ENCODE results near the gene ZFYVE9.
"Not testable (repeated sequence)": the region's sequence is repeated elsewhere in the genome, so short reads cannot be mapped to it uniquely, and the experiment has no call there.

Gene ZFYVE9

GRCh38 chr1:52192436-52192835 is 50.5 kb downstream of the ZFYVE9 start:
- DNase-seq: no peak

- no peak for DNase-seq
Measured at GRCh38 chr1:52193985-52194384, 52.1 kb downstream of the ZFYVE9 start.

DNA sequence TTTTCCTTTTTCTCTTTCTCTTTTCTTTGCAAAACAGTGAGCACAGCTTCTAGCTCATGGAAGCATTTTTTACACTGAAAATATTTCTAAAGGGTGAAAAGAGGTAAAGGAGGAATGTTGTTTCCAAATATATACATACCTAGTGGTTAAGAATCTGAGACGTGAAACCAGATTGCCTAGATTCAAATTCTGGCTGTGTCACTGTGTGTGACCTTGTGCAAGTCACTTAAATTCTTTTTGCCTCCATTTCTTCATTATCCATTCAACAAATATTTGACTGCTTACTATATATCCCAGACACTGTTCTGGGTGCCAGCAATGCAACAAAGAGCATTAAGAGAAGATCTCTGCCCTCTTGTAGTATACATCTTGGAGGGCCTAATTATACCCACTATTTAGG is 53.3 kb downstream of the ZFYVE9 start:
- DNase-seq: no peak

- DNase-seq: no peak
Measured at GRCh38 chr1:52203935-52204625, 62.2 kb downstream of the ZFYVE9 start.

DNA sequence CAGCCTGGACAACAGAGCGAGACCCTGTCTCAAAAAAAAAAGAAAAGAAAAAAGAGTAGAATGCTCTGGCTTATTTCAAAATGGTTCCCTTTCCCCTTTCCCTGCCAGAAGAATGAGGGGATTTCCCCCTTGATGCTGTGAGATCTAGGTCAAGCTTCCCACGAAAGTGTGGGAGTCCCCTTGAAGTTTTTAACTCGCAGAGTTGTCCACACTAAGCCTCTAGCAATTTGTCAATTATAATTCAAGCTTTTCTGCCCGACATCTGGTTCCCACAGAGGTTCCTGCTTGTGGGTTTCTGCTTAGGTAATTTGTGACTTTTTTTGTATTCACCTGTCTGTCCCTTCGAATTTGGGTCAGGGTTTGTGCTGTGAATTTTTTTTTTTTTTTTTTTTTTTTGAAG is 62.8 kb downstream of the ZFYVE9 start:
- no peak for DNase-seq

DNA sequence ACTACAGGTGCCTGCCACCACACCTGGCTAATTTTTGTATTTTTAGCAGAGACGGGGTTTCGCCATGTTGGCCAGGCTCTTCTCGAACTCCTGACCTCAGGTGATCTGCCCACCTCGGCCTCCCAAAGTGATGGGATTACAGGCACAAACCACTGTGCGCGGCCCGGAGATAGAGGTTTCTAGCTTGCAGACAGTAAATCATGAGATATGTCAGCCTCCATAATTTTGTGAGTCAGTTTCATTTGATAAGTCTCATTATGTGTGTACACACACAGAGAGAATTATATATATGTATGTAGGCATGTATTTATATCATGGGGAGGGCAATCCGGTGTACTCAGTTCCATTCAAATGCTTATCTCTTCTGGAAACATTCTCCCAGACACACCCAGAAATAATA is 64.8 kb downstream of the ZFYVE9 start:
- not testable (repeated sequence) for DNase-seq

DNA sequence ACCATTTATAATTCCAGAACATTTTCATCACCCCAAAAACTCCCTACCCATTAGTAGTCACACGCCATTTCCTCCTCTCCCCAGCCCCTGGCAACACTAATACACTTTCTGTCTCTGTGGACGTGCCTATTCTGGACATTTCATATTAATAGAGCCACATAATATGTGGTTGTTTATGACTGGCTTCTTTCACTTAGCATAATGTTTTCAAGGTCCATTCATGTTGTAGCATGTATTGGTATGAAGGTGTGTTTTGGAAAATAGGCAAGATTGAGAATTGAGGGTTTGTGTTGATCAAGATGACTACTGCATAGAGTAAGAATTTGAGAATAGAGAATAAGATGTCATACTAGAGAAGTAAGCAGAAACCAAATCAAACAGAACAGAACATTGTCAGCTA is 67.5 kb downstream of the ZFYVE9 start:
- DNase-seq: no peak

DNA sequence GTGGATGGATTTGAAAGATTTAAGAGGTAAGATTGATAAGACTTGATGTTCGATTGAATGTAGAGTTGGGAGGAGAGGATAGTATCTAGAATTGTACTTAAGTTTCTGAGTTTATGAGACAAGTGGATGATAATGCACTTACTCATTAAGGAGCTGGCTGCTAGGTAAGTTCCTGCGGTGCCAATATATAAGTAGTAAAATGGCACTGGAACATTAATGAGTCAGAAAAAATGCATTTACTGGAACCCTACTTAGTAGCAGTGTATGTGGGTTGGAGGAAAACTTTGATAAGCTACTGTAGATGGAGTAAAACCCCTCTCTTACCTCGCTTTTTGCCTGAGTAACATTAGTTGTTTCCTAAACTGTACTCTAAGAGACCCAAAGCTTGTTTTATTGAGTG is 68.2 kb downstream of the ZFYVE9 start:
- DNase-seq: no peak

GRCh38 chr1:52216907-52217458 is 75.1 kb downstream of the ZFYVE9 start:
- DNase-seq: no peak

GRCh38 chr1:52225174-52225573 is 83.3 kb downstream of the ZFYVE9 start:
- no peak for DNase-seq

DNA sequence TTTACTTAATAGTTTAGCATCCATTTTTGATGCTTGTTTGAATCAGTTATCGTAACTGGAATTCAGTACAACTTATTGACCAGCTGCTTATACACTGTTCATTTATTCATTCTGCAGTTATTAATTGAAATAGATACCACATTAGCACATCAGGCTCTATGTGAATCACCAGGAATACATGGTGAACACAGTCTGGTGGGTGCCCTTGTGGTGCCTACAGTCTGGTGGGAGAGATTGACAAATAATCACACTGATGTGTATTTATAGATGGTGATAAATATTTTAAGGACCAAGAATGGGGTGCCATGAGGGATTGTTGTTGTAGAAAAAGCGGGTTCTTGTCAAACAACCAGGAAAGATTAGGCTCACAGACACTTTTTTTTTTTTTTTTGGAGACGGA is 87.6 kb downstream of the ZFYVE9 start:
- no peak for DNase-seq

DNA sequence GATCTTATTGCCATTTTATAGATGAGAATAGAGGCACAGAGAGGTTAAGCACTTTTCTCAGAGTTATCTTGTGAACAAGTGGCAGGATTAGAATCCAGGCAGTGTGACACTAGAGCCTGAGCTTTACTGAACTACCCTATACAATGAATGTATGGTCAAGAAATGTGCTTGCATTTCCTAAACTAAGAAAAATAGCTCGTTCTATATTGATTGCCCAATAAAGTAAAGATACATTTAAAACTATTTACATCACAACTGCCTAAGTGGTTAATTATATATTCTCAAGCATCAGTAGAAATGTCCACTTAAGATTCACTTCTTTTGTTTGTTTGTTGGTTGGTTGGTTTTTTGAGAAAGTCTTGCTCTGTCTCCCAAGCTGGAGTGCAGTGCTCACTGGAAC is 91.6 kb downstream of the ZFYVE9 start:
- DNase-seq: no peak

DNA sequence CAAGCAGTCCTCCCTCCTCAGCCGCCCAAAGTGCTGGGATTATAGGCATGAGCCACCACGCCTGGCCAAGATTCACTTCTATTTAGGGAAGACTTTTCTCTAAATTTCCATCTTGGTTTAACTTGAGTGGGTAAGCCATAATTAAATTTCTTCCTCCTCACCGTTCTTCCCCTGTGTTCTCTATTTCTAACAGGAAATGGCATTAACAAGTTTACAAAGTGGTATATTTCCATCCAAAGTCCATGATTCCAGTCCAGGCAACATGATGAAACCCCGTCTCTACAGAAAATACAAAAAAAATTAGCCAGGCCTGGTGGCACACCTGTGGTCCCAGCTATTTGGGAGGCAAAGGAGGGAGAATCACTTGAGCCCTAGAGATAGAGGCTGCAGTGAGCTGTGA is 92.1 kb downstream of the ZFYVE9 start:
- DNase-seq: no peak

DNA sequence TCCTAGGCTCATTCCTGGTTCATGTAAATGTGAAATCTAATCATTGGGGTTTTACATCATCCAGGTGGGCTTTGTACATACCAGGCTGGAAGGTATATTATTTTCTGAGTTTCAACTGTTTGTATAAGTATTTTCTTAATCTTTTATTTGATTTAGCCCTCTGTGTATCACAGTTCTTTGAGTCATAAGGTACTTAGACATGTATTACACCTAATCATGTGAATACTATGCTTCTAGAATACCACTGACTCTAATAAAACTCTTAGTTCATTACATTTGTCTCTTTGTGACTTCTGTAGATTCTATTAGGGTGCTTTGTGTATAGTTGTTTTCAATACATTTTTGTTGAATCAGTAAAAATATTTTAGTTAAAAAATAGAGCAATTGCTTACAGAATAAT is 92.8 kb downstream of the ZFYVE9 start:
- no peak for DNase-seq

DNA sequence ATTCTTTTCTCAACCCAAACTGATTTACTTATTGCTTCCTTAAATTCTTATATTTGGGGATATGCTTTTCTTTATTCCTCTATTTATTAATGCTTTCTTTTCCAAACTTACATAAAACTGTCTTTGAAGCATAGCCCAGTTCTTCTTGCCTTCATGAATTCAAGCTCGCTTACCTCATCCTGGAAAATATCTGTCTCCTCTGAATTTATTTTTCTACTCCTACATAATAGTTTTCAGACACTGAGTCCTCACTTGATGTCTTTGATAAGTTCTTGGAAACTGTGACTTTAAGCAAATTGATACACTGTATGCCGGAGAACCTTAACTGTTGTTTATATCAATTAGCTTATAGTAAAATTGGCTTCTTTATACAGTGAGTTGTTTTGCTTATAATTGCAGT is 93.8 kb downstream of the ZFYVE9 start:
- no peak for DNase-seq

GRCh38 chr1:52237430-52237829 is 95.5 kb downstream of the ZFYVE9 start:
- no peak for DNase-seq

- no peak for DNase-seq
Measured at GRCh38 chr1:52238474-52238873, 96.6 kb downstream of the ZFYVE9 start.

DNA sequence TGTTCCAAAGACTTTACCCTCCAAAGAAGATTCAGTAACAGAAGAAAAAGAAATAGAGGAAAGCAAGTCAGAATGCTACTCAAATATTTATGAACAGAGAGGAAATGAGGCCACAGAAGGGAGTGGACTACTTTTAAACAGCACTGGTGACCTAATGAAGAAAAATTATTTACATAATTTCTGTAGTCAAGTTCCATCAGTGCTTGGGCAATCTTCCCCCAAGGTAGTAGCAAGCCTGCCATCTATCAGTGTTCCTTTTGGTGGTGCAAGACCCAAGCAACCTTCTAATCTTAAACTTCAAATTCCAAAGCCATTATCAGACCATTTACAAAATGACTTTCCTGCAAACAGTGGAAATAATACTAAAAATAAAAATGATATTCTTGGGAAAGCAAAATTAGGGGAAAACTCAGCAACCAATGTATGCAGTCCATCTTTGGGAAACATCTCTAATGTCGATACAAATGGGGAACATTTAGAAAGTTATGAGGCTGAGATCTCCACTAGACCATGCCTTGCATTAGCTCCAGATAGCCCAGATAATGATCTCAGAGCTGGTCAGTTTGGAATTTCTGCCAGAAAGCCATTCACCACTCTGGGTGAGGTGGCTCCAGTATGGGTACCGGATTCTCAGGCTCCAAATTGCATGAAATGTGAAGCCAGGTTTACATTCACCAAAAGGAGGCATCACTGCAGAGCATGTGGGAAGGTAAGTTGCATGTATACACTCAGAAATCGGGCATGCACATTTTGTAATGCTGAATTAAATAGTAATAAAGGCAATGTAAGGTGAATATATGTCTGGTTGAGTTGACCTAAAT is 97.2 kb downstream of the ZFYVE9 start:
- no peak for DNase-seq

DNA sequence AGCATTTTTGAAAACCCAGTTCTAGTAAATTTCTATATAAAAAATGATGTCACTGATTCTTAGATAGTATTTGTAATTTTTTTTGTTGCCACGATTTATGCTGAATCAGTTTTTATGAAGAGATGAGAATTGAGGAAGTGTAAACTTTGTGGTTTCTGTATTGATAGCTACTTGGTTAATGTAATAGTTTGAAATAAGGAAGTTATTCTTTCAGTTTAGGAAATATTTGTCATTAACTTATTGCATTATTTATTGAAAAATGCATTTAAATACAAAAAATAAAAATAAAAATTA is 97.8 kb downstream of the ZFYVE9 start:
- no peak for DNase-seq

GRCh38 chr1:52240592-52241210 is 98.8 kb downstream of the ZFYVE9 start:
- no peak for DNase-seq

DNA sequence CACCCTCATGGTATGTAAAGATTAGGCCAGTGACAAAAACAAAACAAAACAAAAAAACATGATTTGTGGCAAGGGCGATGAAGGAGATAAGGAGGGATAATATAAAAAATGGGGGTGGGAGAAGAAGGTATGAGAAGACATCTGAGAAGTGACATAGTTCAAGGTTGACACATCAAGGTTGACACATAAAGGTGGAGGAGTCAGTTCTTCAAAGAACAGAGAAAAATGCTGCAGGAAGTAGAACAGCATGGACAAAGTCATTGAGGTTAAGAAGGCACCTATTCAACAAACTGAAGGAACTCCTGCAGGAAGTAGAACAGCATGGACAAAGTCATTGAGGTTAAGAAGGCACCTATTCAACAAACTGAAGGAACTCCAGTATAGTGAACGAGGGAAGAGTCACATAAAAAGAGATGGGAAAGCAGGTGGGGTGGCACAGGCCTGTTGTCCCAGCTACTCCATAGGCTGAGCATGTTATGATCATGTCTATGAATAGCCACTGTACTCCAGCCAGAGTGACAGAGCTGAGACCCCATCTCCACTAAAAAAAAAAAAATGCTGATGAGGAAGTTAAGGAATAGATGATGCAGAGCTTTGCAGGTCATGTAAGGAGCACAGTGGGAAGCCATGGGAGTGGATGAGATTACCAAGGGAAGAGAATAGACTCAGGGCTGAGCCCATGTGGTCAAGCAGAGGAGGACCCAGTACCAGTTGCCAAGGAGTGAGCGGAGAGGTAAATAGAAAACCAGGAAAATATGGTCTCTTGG is 101.5 kb downstream of the ZFYVE9 start:
- no peak for DNase-seq

GRCh38 chr1:52249831-52250230 is 107.9 kb downstream of the ZFYVE9 start:
- no peak for DNase-seq

DNA sequence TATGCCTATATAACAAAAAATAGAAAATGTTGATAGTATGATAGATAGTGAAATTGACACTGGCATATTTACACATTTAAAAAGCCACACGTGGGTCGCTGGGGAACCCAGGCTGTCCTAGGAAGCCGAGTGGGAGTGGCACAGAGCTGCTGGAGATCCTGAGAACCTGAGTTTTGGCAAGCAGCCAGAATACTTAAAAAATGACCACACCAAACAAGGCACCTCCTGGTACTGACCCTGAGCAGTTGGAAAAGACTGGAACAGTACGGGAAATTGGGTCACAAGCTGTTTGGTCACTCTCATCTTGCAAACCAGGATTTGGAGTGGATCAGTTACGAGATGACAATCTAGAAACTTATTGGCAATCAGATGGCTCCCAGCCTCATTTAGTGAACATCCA is 111.5 kb downstream of the ZFYVE9 start:
- no peak for DNase-seq
